H9 (cell line): ENCODE results near the gene NODAL. TPM values are rescaled to one million over a fixed set of nuclear protein-coding genes. Genes with fewer than 3 reads are reported as not detected.

Experiments used
- DNase-seq: peaks from one replicate; pipeline ENCODE4 v3.0.0-alpha.2; 2017
- H2AFZ ChIP-seq: one replicate; pipeline ENCODE4 v1.6.1; 2013; ENCODE audit warnings: mild to moderate bottlenecking, low read length, control low read depth, moderate library complexity
- H2AK5ac ChIP-seq: 2 replicates; pipeline ENCODE4 v1.6.1; 2013; ENCODE audit warnings: low read length, control low read depth, mixed read lengths; ENCODE audit not compliant: insufficient read length
- H2BK120ac ChIP-seq: one replicate; pipeline ENCODE4 v1.6.1; 2013; ENCODE audit warnings: low read depth, mild to moderate bottlenecking, low read length, control low read depth, inconsistent platforms; ENCODE audit not compliant: poor library complexity, severe bottlenecking
- H2BK12ac ChIP-seq: 2 replicates; pipeline ENCODE4 v1.6.1; 2013; ENCODE audit warnings: low read length, control low read depth, mixed read lengths, low read depth; ENCODE audit not compliant: insufficient read length
- H2BK15ac ChIP-seq: 2 replicates; pipeline ENCODE4 v1.6.1; 2013; ENCODE audit warnings: low read depth, low read length, control low read depth
- H2BK20ac ChIP-seq: one replicate; pipeline ENCODE4 v1.6.1; 2013; ENCODE audit warnings: low read depth, mild to moderate bottlenecking, low read length, control low read depth, inconsistent platforms; ENCODE audit not compliant: poor library complexity, severe bottlenecking
- H2BK5ac ChIP-seq: 2 replicates; pipeline ENCODE4 v1.6.1; 2013; ENCODE audit warnings: low read length, control low read depth, mixed read lengths; ENCODE audit not compliant: insufficient read length
- H3K14ac ChIP-seq: 2 replicates; pipeline ENCODE4 v1.6.1; 2013; ENCODE audit warnings: low read length, control low read depth; ENCODE audit not compliant: insufficient read depth
- H3K18ac ChIP-seq: 2 replicates; pipeline ENCODE4 v1.6.1; 2013; ENCODE audit warnings: low read depth, mild to moderate bottlenecking, mixed read lengths, low read length, control low read depth; ENCODE audit not compliant: insufficient read length
- H3K23ac ChIP-seq: 2 replicates; pipeline ENCODE4 v1.6.1; 2013; ENCODE audit warnings: low read length, control low read depth, mixed read lengths, low read depth; ENCODE audit not compliant: insufficient read length
- H3K23me2 ChIP-seq: 2 replicates; pipeline ENCODE4 v1.6.1; 2013; ENCODE audit warnings: low read depth, mild to moderate bottlenecking, mixed read lengths, low read length, control low read depth; ENCODE audit not compliant: insufficient read length, poor library complexity, severe bottlenecking
- H3K27ac ChIP-seq: 2 replicates; pipeline ENCODE4 v1.5.1; 2013; ENCODE audit warnings: low read length, control low read depth, mixed read lengths, low read depth; ENCODE audit not compliant: insufficient read length
- H3K27me3 ChIP-seq: 2 replicates; pipeline ENCODE4 v1.6.1; 2013; ENCODE audit warnings: low read length, control low read depth, inconsistent platforms; ENCODE audit not compliant: insufficient read depth
- H3K4ac ChIP-seq: 2 replicates; pipeline ENCODE4 v1.6.1; 2013; ENCODE audit warnings: low read depth, mild to moderate bottlenecking, control low read depth, inconsistent platforms, low read length, moderate library complexity
- H3K4me1 ChIP-seq: 2 replicates; pipeline ENCODE4 v1.6.1; 2013; ENCODE audit warnings: low read length, control low read depth, inconsistent platforms; ENCODE audit not compliant: insufficient read depth
- H3K4me2 ChIP-seq: 2 replicates; pipeline ENCODE4 v1.6.1; 2013; ENCODE audit warnings: low read length, control low read depth, mixed read lengths; ENCODE audit not compliant: insufficient read length, insufficient read depth
- H3K56ac ChIP-seq: 2 replicates; pipeline ENCODE4 v1.6.1; 2013; ENCODE audit warnings: low read depth, mild to moderate bottlenecking, mixed read lengths, low read length, control low read depth; ENCODE audit not compliant: insufficient read length
- H3K79me1 ChIP-seq: 2 replicates; pipeline ENCODE4 v1.6.1; 2013; ENCODE audit warnings: low read depth, mild to moderate bottlenecking, moderate library complexity, low read length, control low read depth, inconsistent platforms; ENCODE audit not compliant: insufficient read depth, poor library complexity, severe bottlenecking
- H3K79me2 ChIP-seq: 2 replicates; pipeline ENCODE4 v1.6.1; 2013; ENCODE audit warnings: low read length, control low read depth, inconsistent platforms; ENCODE audit not compliant: insufficient read depth
- H3K9ac ChIP-seq: 2 replicates; pipeline ENCODE4 v1.6.1; 2013; ENCODE audit warnings: low read length, control low read depth, mixed read lengths; ENCODE audit not compliant: insufficient read length; ENCODE audit errors: extremely low read depth
- H3K9me3 ChIP-seq: one replicate; pipeline ENCODE4 v1.6.1; 2013; ENCODE audit warnings: low read depth, low read length, inconsistent platforms; ENCODE audit not compliant: control insufficient read depth
- H3T11ph ChIP-seq: one replicate; pipeline ENCODE4 v1.6.1; 2013; ENCODE audit warnings: mild to moderate bottlenecking, low read length, control low read depth, inconsistent platforms
- H4K20me1 ChIP-seq: one replicate; pipeline ENCODE4 v1.6.1; 2013; ENCODE audit not compliant: control insufficient read depth, insufficient read length, insufficient read depth
- H4K5ac ChIP-seq: 2 replicates; pipeline ENCODE4 v1.6.1; 2013; ENCODE audit warnings: low read depth, mild to moderate bottlenecking, mixed read lengths, low read length, control low read depth; ENCODE audit not compliant: insufficient read length
- H4K8ac ChIP-seq: replicated peaks from 2 replicates; pipeline ENCODE4 v1.6.1; 2013; ENCODE audit warnings: low read length, control low read depth, mixed read lengths, low read depth; ENCODE audit not compliant: insufficient read length
- H4K91ac ChIP-seq: 2 replicates; pipeline ENCODE4 v1.6.1; 2013; ENCODE audit warnings: low read depth, mild to moderate bottlenecking, moderate library complexity, mixed read lengths, low read length, control low read depth; ENCODE audit not compliant: insufficient read length
- H3K27ac Mint-ChIP-seq, 3 experiments: 2 replicates in 2 of 3; 3 replicates in 1 of 3; pipeline ENCODE4 v1.8.0; 2020 to 2021; ENCODE audit warnings: mixed read lengths in 3 of 3, mild to moderate bottlenecking in 1 of 3, moderate library complexity in 1 of 3
- H3K27me3 Mint-ChIP-seq: 2 replicates; pipeline ENCODE4 v1.8.0; 2021; ENCODE audit warnings: low read depth, mild to moderate bottlenecking, moderate library complexity, mixed read lengths
- H3K36me3 Mint-ChIP-seq, 3 experiments: 2 replicates in 2 of 3; 3 replicates in 1 of 3; pipeline ENCODE4 v1.8.0; 2020 to 2021; ENCODE audit warnings: low read depth in 3 of 3, mixed read lengths in 3 of 3; ENCODE audit not compliant: insufficient read depth in 1 of 3
- H3K4me1 Mint-ChIP-seq, 2 experiments: 2 replicates each; pipeline ENCODE4 v1.8.0; 2020; ENCODE audit warnings: mixed read lengths in 2 of 2
- H3K4me3 Mint-ChIP-seq, 2 experiments: 2 replicates in 1 of 2; 3 replicates in 1 of 2; pipeline ENCODE4 v1.8.0; 2020 to 2021; ENCODE audit warnings: mild to moderate bottlenecking in 2 of 2, mixed read lengths in 2 of 2, moderate library complexity in 1 of 2
- H3K9me3 Mint-ChIP-seq, 2 experiments: 2 replicates in 1 of 2; 3 replicates in 1 of 2; pipeline ENCODE4 v1.8.0; 2020; ENCODE audit warnings: mild to moderate bottlenecking in 2 of 2, mixed read lengths in 2 of 2, moderate library complexity in 1 of 2
- CTCF ChIP-seq: fragments of 200-600 bp; sonication (generic); conservative IDR thresholded peaks from 3 replicates; pipeline ENCODE4 v1.8.0; 2021; ENCODE audit warnings: antibody characterized with exemption, mild to moderate bottlenecking
- WGBS: extraction: QIAGEN DNeasy Blood & Tissue Kit; methylation state at CpG from one replicate; pipeline ENCODE4 v1.1.7; 2013; ENCODE audit warnings: missing lambda C conversion rate, low lambda C conversion rate, mixed read lengths; ENCODE audit not compliant: insufficient read length; ENCODE audit errors: extremely low coverage; 5-methylcytosine and 5-hydroxymethylcytosine counted together
- total RNA-seq: library from RNA; stranded (reverse); gene quantifications from 2 replicates; pipeline ENCODE4 v1.2.1, GENCODE V29; 2021

NODAL gene
- total RNA-seq, 1 experiment from 2014 or later = 80.7 TPM

- no peak overlapping the region for H2AFZ ChIP-seq
- H3K9me3 ChIP-seq = no peaks in the 10 kb centered on the region
Observed at GRCh38 chr10:70396140-70396539, 45.3 kb downstream of the NODAL start.

More at GRCh38 chr10:70396140-70396539, 45.3 kb downstream of the NODAL start:
- H3K4me1 ChIP-seq = no peaks in the 10 kb centered on the region
- H2BK5ac ChIP-seq = no peak overlapping the region
- no peak overlapping the region for H4K5ac ChIP-seq
- H4K8ac ChIP-seq = no peak overlapping the region
- H2BK15ac ChIP-seq = no peak overlapping the region
- no peaks in the 10 kb centered on the region for H3K79me2 ChIP-seq
- Mint-ChIP-seq H3K36me3 (no peaks in the 10 kb centered on the region), H3K4me3 (no peak overlapping the region), H3K4me1 (peaks cover 3 to 4% of the 10 kb centered on the region in 2 experiments; a peak in 1 of 4 replicates), H3K27me3 (peaks cover 11% of the 10 kb centered on the region), H3K9me3 (no peaks in the 10 kb centered on the region; a peak in 1 of 5 replicates), H3K27ac (no peak overlapping the region; a peak in 1 of 7 replicates)
- H3K9ac ChIP-seq = no peak overlapping the region
- H3K23ac ChIP-seq = no peak overlapping the region
- no peak overlapping the region for H3K4ac ChIP-seq
- no peak for TF ChIP-seq CTCF
- no peaks in the 10 kb centered on the region for H3K79me1 ChIP-seq
- no peak overlapping the region for H3K56ac ChIP-seq
- H2BK12ac ChIP-seq = no peak overlapping the region
- no peak overlapping the region for H3K27ac ChIP-seq
- H3K14ac ChIP-seq = no peak overlapping the region
- no peaks in the 10 kb centered on the region for H4K20me1 ChIP-seq
- no peak for DNase-seq
- no peak overlapping the region for H4K91ac ChIP-seq
- H3T11ph ChIP-seq = no peak overlapping the region
- no CpG with 5 or more reads among the region's 1 CpG for WGBS
- no peak overlapping the region for H2AK5ac ChIP-seq
- H3K18ac ChIP-seq = no peak overlapping the region
- H2BK120ac ChIP-seq = no peak overlapping the region
- H2BK20ac ChIP-seq = no peak overlapping the region
- H3K27me3 ChIP-seq = no peaks in the 10 kb centered on the region
- H3K23me2 ChIP-seq = no peaks in the 10 kb centered on the region
- no peak overlapping the region for H3K4me2 ChIP-seq
